Left kidney (tissue), 8 donors: ENCODE measurements around the gene APOE. TPM values are rescaled to one million over a fixed set of nuclear protein-coding genes. Genes with fewer than 3 reads are reported as not detected.
"Not testable (repeated sequence)": the region's sequence is repeated elsewhere in the genome, so short reads cannot be mapped to it uniquely, and the experiment has no call there.

Experiments
- DNase-seq: peaks from one replicate; pipeline ENCODE4 v3.0.0-alpha.2; 2013
- long read RNA-seq, 8 donors: transcript quantifications; one replicate each; lab custom pipeline, GENCODE V29; 2026
- polyA plus RNA-seq: library from polyadenylated mRNA; unstranded; fragments of 120-200 nt; gene quantifications from one replicate; pipeline ENCODE4 v1.2.1, GENCODE V29; 2013; ENCODE audit not compliant: insufficient read length

APOE gene
- 288 TPM for polyA plus RNA-seq
- long read RNA-seq, donor 1, transcript APOE-202 (3 exons, 923 nt), result minor isoform, 55 of 547 reads
- long read RNA-seq, donor 1, transcript APOE-201 (4 exons, 1,208 nt), result major isoform, 407 of 547 reads
- long read RNA-seq, donor 1, transcript APOE-203 (4 exons, 864 nt), result minor isoform, 10 of 547 reads
- long read RNA-seq, donor 1, partial matches to known transcripts, result 71 of 547 reads
- long read RNA-seq, donor 1, other reads (novel, unspliced or antisense), result 0 of 547 reads
- long read RNA-seq, donor 2, transcript APOE-201 (4 exons, 1,208 nt), result major isoform, 251 of 311 reads
- long read RNA-seq, donor 2, transcript APOE-202 (3 exons, 923 nt), result minor isoform, 32 of 311 reads
- long read RNA-seq, donor 2, partial matches to known transcripts, result 23 of 311 reads
- long read RNA-seq, donor 2, other reads (novel, unspliced or antisense), result 0 of 311 reads
- long read RNA-seq, donor 3, transcript APOE-201 (4 exons, 1,208 nt), result major isoform, 250 of 368 reads
- long read RNA-seq, donor 3, transcript APOE-202 (3 exons, 923 nt), result minor isoform, 41 of 368 reads
- long read RNA-seq, donor 3, transcript APOE-203 (4 exons, 864 nt), result minor isoform, 11 of 368 reads
- long read RNA-seq, donor 3, partial matches to known transcripts, result 62 of 368 reads
- long read RNA-seq, donor 3, other reads (novel, unspliced or antisense), result 0 of 368 reads
- long read RNA-seq, donor 4, transcript APOE-202 (3 exons, 923 nt), result minor isoform, 8 of 49 reads
- long read RNA-seq, donor 4, transcript APOE-201 (4 exons, 1,208 nt), result major isoform, 40 of 49 reads
- long read RNA-seq, donor 4, partial matches to known transcripts, result 0 of 49 reads
- long read RNA-seq, donor 4, other reads (novel, unspliced or antisense), result 0 of 49 reads
- long read RNA-seq, donor 5, transcript APOE-204 (4 exons, 737 nt), result minor isoform, 5 of 936 reads
- long read RNA-seq, donor 5, transcript APOE-203 (4 exons, 864 nt), result minor isoform, 20 of 936 reads
- long read RNA-seq, donor 5, transcript APOE-201 (4 exons, 1,208 nt), result major isoform, 708 of 936 reads
- long read RNA-seq, donor 5, transcript APOE-202 (3 exons, 923 nt), result minor isoform, 106 of 936 reads
- long read RNA-seq, donor 5, partial matches to known transcripts, result 75 of 936 reads
- long read RNA-seq, donor 5, other reads (novel, unspliced or antisense), result 20 of 936 reads
- long read RNA-seq, donor 6, transcript APOE-201 (4 exons, 1,208 nt), result major isoform, 312 of 433 reads
- long read RNA-seq, donor 6, transcript APOE-203 (4 exons, 864 nt), result minor isoform, 13 of 433 reads
- long read RNA-seq, donor 6, transcript APOE-202 (3 exons, 923 nt), result minor isoform, 50 of 433 reads
- long read RNA-seq, donor 6, partial matches to known transcripts, result 54 of 433 reads
- long read RNA-seq, donor 6, other reads (novel, unspliced or antisense), result 0 of 433 reads
- long read RNA-seq, donor 7, transcript APOE-202 (3 exons, 923 nt), result minor isoform, 55 of 526 reads
- long read RNA-seq, donor 7, transcript APOE-204 (4 exons, 737 nt), result minor isoform, 5 of 526 reads
- long read RNA-seq, donor 7, transcript APOE-203 (4 exons, 864 nt), result minor isoform, 11 of 526 reads
- long read RNA-seq, donor 7, transcript APOE-201 (4 exons, 1,208 nt), result major isoform, 389 of 526 reads
- long read RNA-seq, donor 7, partial matches to known transcripts, result 58 of 526 reads
- long read RNA-seq, donor 7, other reads (novel, unspliced or antisense), result 7 of 526 reads
- long read RNA-seq, donor 8, transcript APOE-202 (3 exons, 923 nt), result minor isoform, 26 of 219 reads
- long read RNA-seq, donor 8, transcript APOE-201 (4 exons, 1,208 nt), result major isoform, 161 of 219 reads
- long read RNA-seq, donor 8, partial matches to known transcripts, result 28 of 219 reads
- long read RNA-seq, donor 8, other reads (novel, unspliced or antisense), result 0 of 219 reads

GRCh38 chr19:44905437-44906160, at the start of gene APOE:
Gene APOE (plus strand): TSS chr19:44905796. CDS start chr19:44906625, 829 bp downstream.
- peak; percentile 34 for DNase-seq

DNA sequence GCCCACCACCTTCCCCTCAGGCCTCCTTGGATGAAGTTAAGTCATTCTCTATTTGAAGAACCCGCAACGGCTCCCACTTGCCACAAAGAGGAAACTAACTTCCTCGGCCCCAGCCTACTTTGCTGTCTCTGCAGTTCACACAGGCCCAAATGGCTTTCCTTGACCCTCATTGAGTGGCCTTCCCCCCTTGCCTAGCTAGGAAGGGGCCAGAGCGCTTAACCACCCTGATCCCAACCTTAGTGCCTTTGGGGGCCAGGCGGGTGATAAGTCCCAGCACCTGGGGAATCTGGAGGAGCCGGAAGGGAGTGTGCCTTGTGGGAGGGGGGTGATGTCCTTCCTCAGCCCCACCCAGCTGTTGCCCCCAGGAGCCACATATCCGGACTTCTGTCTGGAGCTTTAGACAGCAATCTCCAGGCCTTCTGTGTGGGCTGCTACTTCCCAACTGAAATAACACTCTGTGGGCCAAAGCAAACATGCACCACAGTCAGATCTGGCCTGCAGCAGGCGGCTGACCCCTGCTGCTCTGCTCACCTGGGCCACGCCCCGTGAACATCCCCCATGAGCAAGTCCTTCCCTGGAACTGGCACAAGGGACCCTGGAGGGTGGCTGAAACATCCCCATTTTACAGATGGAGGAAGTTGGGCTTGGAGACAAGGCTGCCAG, 49.0 kb upstream of the APOE start:
- no peak for DNase-seq

- DNase-seq, result no peak
These were observed 47.8 kb upstream of the APOE start for GRCh38 chr19:44857837-44858236.

DNA sequence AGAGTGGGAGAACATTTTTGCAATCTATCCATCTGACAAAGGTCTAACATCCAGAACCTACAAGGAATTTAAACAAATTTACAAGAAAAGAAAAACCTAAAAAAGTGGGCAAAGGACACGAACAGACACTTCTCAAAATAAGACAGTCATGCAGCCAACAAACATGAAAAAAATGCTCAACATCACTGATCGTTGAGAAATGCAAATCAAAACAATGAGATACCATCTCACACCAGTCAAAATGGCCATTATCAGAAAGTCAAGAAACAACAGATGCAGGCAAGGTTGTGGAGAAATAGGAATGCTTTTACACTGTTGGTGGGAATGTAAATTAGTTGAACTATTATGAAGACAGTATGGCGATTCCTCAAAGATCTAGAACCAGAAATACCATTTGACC, 44.0 kb upstream of the APOE start:
- DNase-seq, result not testable (repeated sequence)

- DNase-seq, result no peak
These were observed 41.6 kb upstream of the APOE start for GRCh38 chr19:44863990-44864389.

DNA sequence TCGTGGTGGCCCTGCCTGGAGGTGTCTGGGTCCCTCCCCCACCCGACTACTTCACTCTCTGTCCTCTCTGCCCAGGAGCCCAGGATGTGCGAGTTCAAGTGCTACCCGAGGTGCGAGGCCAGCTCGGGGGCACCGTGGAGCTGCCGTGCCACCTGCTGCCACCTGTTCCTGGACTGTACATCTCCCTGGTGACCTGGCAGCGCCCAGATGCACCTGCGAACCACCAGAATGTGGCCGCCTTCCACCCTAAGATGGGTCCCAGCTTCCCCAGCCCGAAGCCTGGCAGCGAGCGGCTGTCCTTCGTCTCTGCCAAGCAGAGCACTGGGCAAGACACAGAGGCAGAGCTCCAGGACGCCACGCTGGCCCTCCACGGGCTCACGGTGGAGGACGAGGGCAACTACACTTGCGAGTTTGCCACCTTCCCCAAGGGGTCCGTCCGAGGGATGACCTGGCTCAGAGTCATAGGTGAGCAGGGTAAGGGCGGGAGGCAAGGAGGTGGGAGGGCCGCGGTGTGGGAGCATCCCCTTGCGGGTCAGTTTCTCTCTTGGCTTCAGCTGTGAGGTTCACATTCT, 40.3 kb upstream of the APOE start:
- no peak for DNase-seq

- DNase-seq, result no peak
These were observed 38.9 kb upstream of the APOE start for GRCh38 chr19:44866664-44867063.

GRCh38 chr19:44867578-44867977, 38.0 kb upstream of the APOE start:
- DNase-seq, result no peak

DNA sequence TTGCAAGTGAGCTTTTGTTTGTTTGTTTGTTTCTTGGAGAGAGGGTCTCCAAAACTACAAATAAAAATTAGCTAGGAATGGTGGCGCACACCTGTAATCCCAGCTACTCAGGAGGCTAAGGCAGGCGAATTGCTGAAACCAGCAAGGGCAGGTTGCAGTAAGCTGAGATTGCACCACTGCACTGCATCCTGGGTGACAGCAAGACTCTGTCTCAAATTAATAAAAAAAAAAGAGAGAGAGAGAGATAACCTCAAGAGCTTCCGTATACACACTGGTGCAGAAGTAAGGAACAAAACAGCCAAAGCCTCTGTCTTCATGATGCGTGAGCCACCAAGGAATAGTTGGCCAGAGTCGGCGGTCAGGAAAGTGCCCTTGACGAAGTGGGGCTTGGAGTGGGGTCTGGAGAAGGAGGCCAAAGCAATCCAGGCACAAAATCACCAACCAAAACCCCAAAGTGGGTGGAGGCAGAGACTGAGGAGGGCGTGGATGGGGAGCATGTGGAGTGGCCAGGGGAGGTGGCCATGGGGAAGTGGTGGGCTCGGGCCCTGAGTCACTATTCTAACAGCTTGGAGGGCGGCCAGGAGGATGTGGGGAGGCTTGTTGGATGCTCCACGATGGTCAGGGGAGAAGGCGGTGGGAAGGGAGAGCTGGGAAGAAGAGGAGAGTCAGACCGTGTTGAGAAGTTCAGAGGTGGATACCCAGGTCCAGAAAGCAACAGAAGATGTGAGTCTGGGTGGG, 35.7 kb upstream of the APOE start:
- DNase-seq, result no peak

GRCh38 chr19:44871809-44872208, 33.8 kb upstream of the APOE start:
- DNase-seq, result no peak

GRCh38 chr19:44872661-44873060, 32.9 kb upstream of the APOE start:
- DNase-seq, result no peak

GRCh38 chr19:44874317-44874716, 31.3 kb upstream of the APOE start:
- no peak for DNase-seq

DNA sequence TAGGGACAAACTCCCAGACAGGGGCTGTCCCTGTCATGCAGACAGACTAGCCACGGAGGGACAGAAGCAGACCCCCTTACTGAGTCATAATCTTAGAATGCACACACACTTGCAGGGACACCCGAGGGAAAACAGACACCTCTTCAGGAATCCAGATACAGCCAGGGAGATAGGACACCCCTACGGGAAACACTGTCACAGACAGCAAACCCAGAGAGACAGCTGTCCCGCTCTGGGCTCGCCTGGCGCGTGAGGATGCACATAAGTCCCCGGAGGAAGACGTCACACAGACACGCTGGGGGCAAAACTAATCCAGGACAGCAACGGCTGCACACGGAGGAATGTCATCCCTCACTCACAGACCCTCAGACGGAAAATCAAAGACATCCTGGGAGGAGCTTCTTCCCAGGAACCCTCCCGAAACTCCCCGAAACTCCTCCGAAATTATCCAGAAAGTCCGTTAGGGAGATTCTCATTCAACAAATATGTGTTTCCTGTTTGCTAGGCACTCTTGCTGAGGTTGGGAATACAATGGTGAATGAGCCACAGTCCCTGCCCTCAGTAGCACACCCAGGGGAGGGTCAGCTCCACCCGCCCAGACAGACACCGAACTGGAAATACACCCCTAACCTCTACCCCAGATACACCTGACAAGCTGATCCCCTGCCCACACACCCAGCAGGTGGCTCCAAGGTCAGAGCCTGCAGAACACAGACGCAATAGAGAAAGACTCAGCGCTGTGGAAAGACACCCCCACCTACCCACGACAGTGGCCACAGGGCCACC, 29.7 kb upstream of the APOE start:
- DNase-seq, result no peak

DNA sequence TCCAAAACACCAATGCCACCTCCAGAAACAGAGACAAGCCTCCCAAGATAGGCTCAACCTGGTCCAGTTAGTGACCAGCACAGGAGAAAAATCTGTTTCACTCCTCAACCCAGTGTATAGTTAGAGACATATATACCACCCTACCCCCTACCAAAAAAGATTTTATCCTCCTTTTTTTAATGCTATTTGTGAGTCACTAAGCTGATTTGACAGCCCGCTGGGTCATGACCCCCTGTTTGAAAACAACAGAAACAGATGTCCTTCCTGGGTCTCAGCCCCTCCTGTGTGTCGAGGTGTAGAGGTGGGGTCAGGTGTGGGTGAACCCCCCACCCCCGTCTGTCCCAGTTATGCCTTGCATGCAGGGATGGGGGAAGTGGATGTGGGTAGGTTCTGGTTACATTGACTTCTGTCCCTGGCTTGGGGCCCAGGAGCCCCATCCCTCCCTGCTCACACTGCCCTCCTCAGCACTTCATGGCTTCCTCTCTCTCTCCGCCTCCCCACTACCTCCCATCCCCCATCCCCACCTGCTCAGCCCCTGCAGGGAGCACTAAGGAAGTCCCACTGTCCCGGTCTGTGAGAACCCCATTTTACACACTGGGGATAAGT, 28.6 kb upstream of the APOE start:
- DNase-seq, result no peak

GRCh38 chr19:44878120-44878865, 27.3 kb upstream of the APOE start:
- no peak for DNase-seq

GRCh38 chr19:44879309-44880065, 26.1 kb upstream of the APOE start:
- DNase-seq, result no peak
